ENCODE results near the gene ANXA2. TPM values are rescaled to one million over a fixed set of nuclear protein-coding genes. Genes with fewer than 3 reads are reported as not detected.
A peak's percentile ranks its signal among the peaks of the same experiment; 100 is the strongest.
"Not testable (repeated sequence)": the region's sequence is repeated elsewhere in the genome, so short reads cannot be mapped to it uniquely, and the experiment has no call there.

Gene ANXA2
- polyA plus RNA-seq, 3 donors from 2014 or later, result 358 to 849 (median 423) TPM

DNA sequence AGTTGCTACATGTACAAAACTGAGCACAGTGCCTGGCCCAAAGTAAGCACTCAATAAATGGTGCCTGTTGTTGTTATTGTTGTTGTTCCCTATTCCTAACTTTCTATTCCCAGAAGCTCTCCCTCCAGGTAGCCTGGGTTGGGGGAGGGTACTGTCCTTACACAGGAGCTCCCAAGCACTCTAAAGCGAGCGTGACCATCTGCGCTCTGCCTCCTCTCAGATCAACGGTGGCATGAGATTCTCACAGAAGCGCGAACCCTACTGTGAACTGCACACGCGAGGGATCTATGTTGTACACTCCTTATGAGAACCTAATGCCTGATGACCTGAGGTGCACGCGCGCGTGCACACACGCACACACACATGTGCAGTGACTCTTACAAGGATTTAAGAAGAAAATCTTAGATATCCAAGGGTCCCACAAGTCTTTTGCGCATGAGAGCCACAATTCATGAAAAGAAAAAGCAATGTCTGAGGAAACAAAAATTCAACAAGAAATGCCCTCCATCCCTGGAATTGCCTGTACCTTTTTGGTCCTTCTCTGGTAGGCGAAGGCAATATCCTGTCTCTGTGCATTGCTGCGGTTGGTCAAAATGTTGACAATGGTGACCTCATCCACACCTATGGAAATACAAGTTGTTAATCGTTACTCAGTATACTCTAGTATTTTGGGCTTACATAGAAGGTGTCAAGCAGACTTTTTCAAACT, 33.7 kb downstream of the ANXA2 start:
- Mint-ChIP-seq H3K27me3 (ENCODE audit: low read depth in 3 of 3) (peaks cover 0 to 1% (median 0%) of the 10 kb centered on the region in 3 donors), H3K9me3 (no peaks in the 10 kb centered on the region), H3K4me3 (no peak overlapping the region), H3K36me3 (peaks cover 14 to 37% (median 24%) of the 10 kb centered on the region in 3 donors), H3K27ac (peak overlapping the region in 3 of 6 donors; percentile 18 to 65 (median 50)), H3K4me1 (peaks cover 6 to 17% of the 10 kb centered on the region in 2 donors)
- no peak for DNase-seq

DNA sequence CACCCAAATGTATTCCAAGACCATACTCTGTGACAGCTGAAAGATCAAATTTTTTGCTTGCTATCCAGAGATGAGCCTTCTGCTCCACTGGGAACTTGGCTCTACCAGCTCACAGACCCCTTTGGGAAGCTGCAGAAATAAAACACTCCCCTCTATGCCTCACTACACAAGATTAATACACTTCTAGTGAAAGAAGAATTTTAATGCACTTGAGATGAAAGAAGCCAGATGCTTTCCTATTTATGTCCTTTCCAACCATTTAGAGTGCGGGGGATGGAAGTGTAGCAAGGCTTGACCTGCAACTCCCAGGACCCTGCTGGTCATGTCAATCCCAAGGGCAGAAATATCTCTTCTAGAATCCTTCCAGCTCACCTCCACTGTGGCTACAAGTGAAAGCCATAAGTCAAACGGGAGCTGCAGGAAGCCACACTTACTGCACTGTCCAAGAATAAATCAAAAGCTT, 34.7 kb downstream of the ANXA2 start:
- no peak for DNase-seq
- no peak overlapping the region for H3K4me3 Mint-ChIP-seq
- H3K27ac Mint-ChIP-seq, result peak overlapping the region; percentile 22 to 73 (median 42)
- H3K36me3 Mint-ChIP-seq, result peaks cover 14 to 45% (median 24%) of the 10 kb centered on the region in 3 donors
- H3K27me3 Mint-ChIP-seq (ENCODE audit: low read depth in 3 of 3), result peaks cover 0 to 1% (median 0%) of the 10 kb centered on the region in 3 donors
- no peaks in the 10 kb centered on the region for H3K9me3 Mint-ChIP-seq
- peaks cover 6 to 17% of the 10 kb centered on the region in 2 donors for H3K4me1 Mint-ChIP-seq

DNA sequence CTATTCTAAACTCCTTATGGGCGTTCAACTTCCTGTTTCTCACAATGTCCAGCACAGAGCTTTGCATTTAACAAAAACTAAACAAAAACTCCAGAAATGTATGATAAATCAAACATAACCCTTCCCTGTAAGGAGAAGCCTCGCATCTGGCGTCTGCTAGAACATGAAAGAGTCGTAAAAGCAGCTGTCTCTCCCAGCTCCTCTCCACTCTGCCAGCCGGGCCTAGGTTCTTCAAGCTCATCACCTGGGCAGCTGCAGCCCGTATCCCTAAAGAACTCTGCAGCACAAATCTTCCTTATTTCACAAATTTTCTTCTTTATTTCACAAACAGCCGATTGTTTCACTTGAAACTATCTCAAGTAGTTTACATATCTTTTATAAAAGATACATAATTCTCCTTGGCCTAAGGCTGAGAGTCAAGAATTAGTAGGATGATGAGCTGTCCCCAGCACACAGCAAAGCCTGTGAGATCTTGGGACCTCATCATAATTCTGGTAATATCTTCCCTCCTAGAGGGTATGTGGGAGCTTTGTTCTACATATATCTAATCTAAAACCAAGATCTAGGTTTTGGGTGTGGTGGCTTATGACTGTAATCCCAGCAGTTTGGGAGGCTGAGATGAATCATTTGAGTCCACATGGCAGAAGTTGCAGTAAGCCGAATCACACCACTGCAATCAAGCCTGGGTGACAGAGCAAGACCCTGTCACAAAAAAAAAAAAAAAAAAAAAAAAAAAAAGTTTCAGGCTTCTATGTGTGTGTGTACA, 35.3 kb downstream of the ANXA2 start:
- Mint-ChIP-seq H3K9me3 (no peaks in the 10 kb centered on the region), H3K4me3 (no peak overlapping the region), H3K36me3 (peaks cover 14 to 45% (median 24%) of the 10 kb centered on the region in 3 donors), H3K27ac (peak overlapping the region; percentile 17 to 73 (median 48)), H3K27me3 (ENCODE audit: low read depth in 3 of 3) (peaks cover 0 to 1% (median 0%) of the 10 kb centered on the region in 3 donors), H3K4me1 (peaks cover 6 to 17% of the 10 kb centered on the region in 2 donors)
- DNase-seq, result no peak

DNA sequence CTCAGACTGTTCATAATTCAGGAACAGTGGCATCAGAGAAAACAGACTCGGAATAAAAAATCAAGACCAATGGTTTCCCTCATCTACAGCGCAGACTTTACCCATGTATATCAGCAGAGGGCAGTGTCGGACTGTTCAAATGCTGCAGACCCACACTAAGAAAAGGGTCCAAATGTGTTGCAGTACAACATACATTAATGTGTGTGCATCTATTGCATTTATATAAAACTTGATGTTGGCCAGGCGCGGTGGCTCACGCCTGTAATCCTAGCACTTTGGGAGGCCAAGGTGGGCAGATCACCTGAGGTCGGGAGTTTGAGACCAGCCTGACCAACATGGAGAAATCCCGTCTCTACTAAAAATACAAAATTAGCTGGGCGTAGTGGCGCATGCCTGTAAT, 38.0 kb downstream of the ANXA2 start:
- H3K4me3 Mint-ChIP-seq; H3K27me3 Mint-ChIP-seq (ENCODE audit: low read depth in 3 of 3); H3K9me3 Mint-ChIP-seq: not testable (repeated sequence)
- Mint-ChIP-seq H3K4me1 (peaks cover 4 to 11% of the 10 kb centered on the region in 2 donors), H3K36me3 (peaks cover 22 to 60% (median 40%) of the 10 kb centered on the region in 3 donors), H3K27ac (peak overlapping the region in 2 of 6 donors; percentile 17 to 35)
- peak; percentile 33 to 54 (median 46) for DNase-seq

DNA sequence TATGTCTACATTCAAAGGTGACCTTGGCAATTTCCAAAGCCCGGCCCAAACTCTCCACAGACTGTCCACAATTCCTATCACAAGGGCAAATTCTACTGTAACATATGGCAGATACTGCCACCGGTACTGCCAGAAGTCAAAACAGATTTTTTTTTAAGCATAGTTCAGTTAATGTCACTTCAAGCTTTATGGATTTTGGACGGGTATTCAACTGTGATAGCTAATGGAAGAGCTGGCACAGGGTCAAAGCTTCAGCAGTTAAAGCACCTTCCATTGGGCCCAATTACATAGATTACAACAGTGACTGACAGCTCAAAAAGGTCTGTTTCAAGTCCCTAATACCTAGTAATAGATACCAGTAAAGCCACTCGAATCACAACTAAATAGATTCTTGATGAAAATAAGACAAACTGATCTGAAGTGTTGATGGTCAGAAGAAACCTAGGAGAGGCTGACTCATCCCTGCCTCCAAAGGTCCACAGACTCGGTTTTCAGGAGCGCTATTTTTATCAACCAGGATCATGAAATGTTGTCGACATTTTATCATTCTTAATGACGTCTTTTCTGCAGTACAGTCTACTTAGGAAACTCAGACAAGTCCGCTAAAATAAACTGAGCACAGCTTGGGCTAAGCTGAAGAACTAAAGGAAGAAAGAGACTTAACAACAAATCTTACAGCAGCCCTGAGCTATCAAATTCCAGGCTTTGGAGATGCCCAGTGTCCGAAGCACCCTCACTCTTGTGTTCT, 38.7 kb downstream of the ANXA2 start:
- peaks cover 4 to 11% of the 10 kb centered on the region in 2 donors for H3K4me1 Mint-ChIP-seq
- H3K27ac Mint-ChIP-seq, result peak overlapping the region in 1 of 6 donors; percentile 35
- peaks cover 21 to 59% (median 40%) of the 10 kb centered on the region in 3 donors for H3K36me3 Mint-ChIP-seq
- H3K4me3 Mint-ChIP-seq, result no peak overlapping the region
- peaks cover 0 to 1% (median 0%) of the 10 kb centered on the region in 3 donors for H3K27me3 Mint-ChIP-seq (ENCODE audit: low read depth in 3 of 3)
- H3K9me3 Mint-ChIP-seq, result no peaks in the 10 kb centered on the region
- DNase-seq, result no peak

DNA sequence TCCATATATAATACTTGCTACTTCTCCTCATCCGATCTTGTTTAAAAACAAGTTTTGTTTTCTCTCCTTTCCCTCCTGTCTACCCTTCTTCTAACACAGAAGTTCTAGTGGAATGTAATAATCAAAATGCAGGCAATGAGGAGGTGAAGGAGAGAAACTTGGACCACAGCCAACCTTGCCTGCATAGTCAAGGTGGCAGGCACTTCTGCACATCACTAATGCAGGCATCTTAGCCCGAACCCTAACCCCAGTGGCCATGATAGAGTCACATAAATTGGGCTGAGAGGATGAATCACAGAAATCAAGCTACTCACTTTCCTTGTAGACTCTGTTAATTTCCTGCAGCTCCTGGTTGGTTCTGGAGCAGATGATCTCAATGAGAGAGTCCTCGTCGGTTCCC, 41.0 kb downstream of the ANXA2 start:
- H3K27me3 Mint-ChIP-seq (ENCODE audit: low read depth in 3 of 3), result peaks cover 0 to 1% (median 0%) of the 10 kb centered on the region in 3 donors
- H3K36me3 Mint-ChIP-seq, result peaks cover 43 to 63% (median 53%) of the 10 kb centered on the region in 3 donors

DNA sequence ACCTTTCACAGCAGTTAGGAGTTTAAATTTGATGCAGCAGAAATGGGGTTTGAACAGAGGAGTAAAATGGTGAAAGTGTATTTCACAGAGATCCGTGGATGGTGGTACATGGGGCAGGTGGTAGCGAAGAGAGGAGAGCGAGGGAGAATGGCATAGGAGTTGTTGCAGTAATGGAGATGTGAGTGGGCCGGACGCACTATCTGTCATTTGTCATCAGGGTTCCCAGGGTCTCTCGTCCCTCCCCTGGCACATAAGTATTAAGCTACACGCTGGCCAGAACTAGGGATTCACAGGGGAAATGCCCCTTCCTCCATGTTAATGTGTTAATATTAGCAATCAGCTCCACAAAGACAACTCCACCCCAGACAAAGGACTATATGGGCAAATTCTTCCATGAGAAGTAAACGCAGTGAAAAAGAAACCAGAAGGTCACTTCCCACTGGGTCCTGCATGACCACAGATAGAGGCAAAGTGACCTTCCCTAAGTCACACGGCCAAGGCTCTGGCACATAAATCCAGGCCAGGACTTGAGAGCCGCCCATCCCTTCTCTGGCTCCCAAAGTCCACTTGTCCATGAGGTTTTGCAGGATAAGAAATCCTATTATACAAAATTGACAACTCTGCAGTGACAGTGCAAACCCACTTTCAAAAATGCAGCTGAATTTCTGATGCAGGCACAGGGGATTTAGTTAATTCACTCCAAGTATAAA, 42.5 kb downstream of the ANXA2 start:
- H3K9me3 Mint-ChIP-seq, result no peaks in the 10 kb centered on the region
- peaks cover 0 to 1% (median 0%) of the 10 kb centered on the region in 3 donors for H3K27me3 Mint-ChIP-seq (ENCODE audit: low read depth in 3 of 3)
- no peaks in the 10 kb centered on the region for H3K4me1 Mint-ChIP-seq
- no peak for DNase-seq
- H3K27ac Mint-ChIP-seq, result no peak overlapping the region
- no peak overlapping the region for H3K4me3 Mint-ChIP-seq
- peaks cover 53 to 69% (median 60%) of the 10 kb centered on the region in 3 donors for H3K36me3 Mint-ChIP-seq

More for the DNA sequence above, 41.0 kb downstream of the ANXA2 start:
- Mint-ChIP-seq H3K9me3 (no peaks in the 10 kb centered on the region), H3K4me1 (no peaks in the 10 kb centered on the region), H3K27ac (no peak overlapping the region), H3K4me3 (no peak overlapping the region)
- DNase-seq, result no peak

DNA sequence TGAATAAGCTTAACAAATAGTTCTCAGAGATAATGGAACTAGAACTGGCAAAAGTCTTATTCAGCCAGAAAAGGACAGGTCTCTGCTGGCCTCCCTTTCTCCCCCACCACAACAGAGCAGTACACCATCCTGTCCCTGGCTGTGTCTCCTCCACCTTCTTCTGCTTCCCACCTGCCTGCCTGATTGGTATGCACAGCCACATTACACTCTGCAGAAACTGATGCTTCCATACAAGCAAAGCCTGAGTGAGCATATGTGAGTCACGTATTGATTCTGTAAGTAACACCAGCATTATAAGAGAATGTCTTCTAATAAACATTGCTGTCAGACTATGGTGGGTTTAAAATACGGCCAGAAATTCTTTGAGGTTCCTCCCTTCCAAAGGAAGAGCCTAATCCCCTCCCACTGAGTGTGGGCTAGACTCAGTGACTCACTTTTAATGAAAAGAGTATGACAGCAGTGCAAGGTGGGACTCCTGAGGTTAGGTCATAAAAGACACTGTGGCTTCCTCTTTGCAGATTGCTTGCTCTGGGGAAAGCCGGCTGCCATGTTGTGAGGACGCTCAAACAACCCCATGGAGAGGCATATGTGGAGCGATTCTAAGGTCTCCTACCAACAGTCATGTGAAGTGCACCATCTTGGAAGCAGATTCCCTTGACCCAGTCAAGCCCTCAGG, 44.4 kb downstream of the ANXA2 start:
- DNase-seq, result no peak
- H3K4me3 Mint-ChIP-seq, result no peak overlapping the region
- H3K36me3 Mint-ChIP-seq, result peaks cover 55 to 70% (median 68%) of the 10 kb centered on the region in 3 donors
- H3K4me1 Mint-ChIP-seq, result no peaks in the 10 kb centered on the region
- H3K27me3 Mint-ChIP-seq (ENCODE audit: low read depth in 3 of 3), result no peaks in the 10 kb centered on the region
- H3K9me3 Mint-ChIP-seq, result no peaks in the 10 kb centered on the region
- no peak overlapping the region for H3K27ac Mint-ChIP-seq

DNA sequence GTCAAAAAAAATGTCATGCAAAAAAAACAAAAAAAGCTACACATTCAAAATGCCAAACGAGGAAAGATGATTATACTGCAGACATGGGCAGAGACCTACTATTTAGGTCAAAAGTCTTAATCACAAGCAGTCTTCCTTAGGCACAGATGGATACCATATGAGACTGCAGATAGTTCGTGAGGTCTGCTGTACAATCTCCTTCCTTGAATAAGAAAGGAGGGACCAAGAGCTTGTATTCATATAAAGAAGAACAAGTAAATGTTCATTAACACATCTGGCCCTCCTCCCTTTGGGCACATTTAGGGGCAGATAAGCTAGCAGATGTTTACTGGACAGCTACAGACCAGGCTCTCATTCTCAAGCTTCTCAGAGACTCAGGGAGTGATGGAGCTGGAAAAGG, 45.3 kb downstream of the ANXA2 start:
- Mint-ChIP-seq H3K4me1 (no peaks in the 10 kb centered on the region), H3K9me3 (no peaks in the 10 kb centered on the region), H3K4me3 (no peak overlapping the region), H3K27ac (no peak overlapping the region), H3K36me3 (peaks cover 62 to 76% (median 70%) of the 10 kb centered on the region in 3 donors), H3K27me3 (ENCODE audit: low read depth in 3 of 3) (no peaks in the 10 kb centered on the region)
- no peak for DNase-seq

DNA sequence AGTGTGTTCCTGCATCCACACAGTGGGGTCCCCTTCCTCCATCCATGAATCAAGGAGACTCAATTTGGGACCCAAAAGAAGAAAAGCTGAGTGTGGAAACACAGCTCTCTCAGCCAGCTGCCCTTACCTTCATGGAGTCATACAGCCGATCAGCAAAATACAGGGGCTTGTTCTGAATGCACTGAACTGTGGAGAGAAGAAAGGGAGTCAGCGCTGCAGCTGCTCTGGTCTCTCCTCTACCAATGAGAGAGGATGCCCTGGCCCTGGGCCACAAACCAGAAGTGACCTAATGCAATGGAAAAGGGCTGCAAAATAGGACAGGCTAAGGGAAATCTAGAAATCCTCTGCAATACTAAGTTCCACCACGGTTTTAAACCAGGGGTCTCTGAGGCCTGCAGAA, 46.7 kb downstream of the ANXA2 start:
- Mint-ChIP-seq H3K4me3 (no peak overlapping the region), H3K4me1 (no peaks in the 10 kb centered on the region), H3K36me3 (peaks cover 63 to 89% (median 70%) of the 10 kb centered on the region in 3 donors), H3K27me3 (ENCODE audit: low read depth in 3 of 3) (no peaks in the 10 kb centered on the region), H3K9me3 (no peaks in the 10 kb centered on the region), H3K27ac (no peak overlapping the region)
- no peak for DNase-seq

DNA sequence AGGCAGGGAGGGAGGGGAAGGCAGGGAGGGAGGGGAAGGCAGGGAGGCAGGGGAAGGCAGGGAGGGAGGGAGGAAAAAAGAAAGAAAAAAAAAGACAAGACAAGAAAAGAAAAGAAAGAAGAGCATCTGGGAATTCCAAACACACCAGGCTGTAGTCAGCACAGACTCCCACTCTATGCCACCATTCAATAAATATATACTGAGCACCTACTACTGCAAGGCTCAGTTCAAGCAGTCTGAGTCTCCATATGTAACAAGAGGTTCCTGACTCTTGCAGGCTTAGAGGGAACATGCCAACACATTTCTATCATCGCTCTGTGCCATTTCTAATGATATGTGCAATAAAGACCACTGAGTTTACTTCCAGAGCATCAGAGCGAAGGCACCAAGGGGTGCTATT, 47.7 kb downstream of the ANXA2 start:
- Mint-ChIP-seq H3K36me3 (peaks cover 61 to 88% (median 64%) of the 10 kb centered on the region in 3 donors), H3K4me1 (no peaks in the 10 kb centered on the region), H3K9me3 (no peaks in the 10 kb centered on the region), H3K4me3 (no peak overlapping the region), H3K27ac (peak overlapping the region in 3 of 6 donors; percentile 5 to 57 (median 8)), H3K27me3 (ENCODE audit: low read depth in 3 of 3) (no peaks in the 10 kb centered on the region)
- no peak for DNase-seq

DNA sequence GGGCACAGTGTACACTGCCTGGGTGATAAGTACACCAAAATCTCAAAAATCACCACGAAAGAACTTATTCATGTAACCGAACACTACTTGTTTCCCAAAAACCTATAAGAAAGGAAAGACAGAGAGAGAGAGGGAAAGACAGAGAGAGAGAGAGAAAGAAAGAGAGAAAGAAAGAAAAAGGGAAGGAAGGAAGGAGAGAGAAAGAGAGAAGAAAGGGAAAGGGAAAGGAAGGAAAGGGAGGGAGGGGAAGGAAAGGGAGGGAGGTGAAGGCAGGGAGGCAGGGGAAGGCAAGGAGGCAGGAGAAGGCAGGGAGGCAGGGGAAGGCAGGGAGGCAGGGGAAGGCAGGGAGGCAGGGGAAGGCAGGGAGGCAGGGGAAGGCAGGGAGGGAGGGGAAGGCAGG, 48.2 kb downstream of the ANXA2 start:
- no peaks in the 10 kb centered on the region for H3K9me3 Mint-ChIP-seq
- peak overlapping the region in 3 of 6 donors; percentile 57 to 84 (median 82) for H3K27ac Mint-ChIP-seq
- H3K4me1 Mint-ChIP-seq, result no peaks in the 10 kb centered on the region
- DNase-seq, result no peak
- no peak overlapping the region for H3K4me3 Mint-ChIP-seq
- H3K36me3 Mint-ChIP-seq, result peaks cover 56 to 88% (median 58%) of the 10 kb centered on the region in 3 donors
- no peaks in the 10 kb centered on the region for H3K27me3 Mint-ChIP-seq (ENCODE audit: low read depth in 3 of 3)

Data from immature natural killer cell (primary cell).